GM20000 (cell line): Measurements from ENCODE around the gene CD40.

Experiments
- DNase-seq: peaks from one replicate; pipeline ENCODE4 v3.0.0; 2012; ENCODE audit warnings: low spot score
- CTCF ChIP-seq: IDR thresholded peaks from 2 replicates; pipeline ENCODE4 v1.5.1; 2012; ENCODE audit warnings: mild to moderate bottlenecking, control low read depth; ENCODE audit errors: extremely low read depth, missing control alignments

CD40 gene

DNA sequence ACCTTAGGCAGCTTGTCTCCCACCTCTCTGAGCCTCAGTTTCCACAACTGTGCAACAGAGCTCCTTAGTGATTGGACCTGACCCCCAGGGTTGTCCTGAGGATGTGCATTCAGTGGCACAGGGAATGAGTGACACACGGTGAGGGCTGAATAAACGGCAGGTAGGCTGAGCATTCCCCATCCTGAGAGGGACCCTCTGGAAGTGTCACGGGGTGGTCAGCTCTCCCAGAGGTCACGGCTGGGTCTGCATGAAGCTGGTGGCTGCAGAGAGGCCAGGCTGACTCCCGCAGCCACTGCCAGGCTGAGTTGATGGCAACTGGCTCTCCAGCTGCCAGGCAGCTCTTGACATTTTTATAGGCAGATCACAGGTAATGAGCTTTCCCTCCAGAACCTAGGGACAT, 42.5 kb downstream of the CD40 start:
- no peak for TF ChIP-seq CTCF
- DNase-seq: no peak

DNA sequence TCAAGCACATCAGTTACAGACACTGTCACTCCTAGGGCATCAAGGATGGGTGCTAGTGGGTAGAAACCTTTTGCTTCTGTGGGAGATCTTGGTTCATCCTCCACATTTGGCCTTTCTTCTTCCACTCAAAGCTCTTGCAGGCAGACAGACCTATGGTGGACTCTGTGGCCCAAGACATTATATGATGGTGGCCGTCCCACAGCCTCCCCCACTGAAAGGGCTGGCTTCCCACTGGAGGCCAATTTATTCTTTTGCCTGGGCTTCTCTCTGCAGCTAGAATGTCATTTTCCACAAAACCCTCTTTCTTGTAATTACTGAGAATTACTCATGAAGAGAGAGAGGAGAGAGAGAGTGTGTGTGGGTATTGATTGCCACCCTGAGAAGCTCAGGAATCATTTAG, 43.8 kb downstream of the CD40 start:
- DNase-seq: no peak
- TF ChIP-seq CTCF: no peak

DNA sequence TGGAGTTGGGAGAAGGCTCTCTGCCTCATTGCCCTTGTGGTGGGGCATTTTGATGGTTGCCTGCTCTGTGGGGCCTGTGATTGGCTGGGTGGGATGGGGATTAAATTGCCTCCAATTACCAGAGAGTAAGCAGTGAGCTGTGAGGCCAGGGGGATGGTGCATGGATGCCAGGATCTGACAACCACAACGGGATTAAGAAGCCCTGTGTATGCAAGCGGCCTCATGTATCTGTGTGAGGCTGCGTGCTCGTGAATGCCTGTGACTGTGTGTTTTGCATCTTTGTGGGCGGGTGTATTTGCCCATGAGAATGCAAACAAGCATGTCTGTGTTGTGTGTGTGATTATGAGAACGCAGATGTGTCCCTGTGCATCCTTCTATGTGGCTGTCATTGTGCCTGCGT, 46.1 kb downstream of the CD40 start:
- no peak for DNase-seq
- TF ChIP-seq CTCF: no peak

- no peak for DNase-seq
- TF ChIP-seq CTCF: no peak
These were observed 49.0 kb downstream of the CD40 start for GRCh38 chr20:46167080-46167479.

- DNase-seq: no peak
- no peak for TF ChIP-seq CTCF
These were observed 50.3 kb downstream of the CD40 start for GRCh38 chr20:46168438-46168837.

DNA sequence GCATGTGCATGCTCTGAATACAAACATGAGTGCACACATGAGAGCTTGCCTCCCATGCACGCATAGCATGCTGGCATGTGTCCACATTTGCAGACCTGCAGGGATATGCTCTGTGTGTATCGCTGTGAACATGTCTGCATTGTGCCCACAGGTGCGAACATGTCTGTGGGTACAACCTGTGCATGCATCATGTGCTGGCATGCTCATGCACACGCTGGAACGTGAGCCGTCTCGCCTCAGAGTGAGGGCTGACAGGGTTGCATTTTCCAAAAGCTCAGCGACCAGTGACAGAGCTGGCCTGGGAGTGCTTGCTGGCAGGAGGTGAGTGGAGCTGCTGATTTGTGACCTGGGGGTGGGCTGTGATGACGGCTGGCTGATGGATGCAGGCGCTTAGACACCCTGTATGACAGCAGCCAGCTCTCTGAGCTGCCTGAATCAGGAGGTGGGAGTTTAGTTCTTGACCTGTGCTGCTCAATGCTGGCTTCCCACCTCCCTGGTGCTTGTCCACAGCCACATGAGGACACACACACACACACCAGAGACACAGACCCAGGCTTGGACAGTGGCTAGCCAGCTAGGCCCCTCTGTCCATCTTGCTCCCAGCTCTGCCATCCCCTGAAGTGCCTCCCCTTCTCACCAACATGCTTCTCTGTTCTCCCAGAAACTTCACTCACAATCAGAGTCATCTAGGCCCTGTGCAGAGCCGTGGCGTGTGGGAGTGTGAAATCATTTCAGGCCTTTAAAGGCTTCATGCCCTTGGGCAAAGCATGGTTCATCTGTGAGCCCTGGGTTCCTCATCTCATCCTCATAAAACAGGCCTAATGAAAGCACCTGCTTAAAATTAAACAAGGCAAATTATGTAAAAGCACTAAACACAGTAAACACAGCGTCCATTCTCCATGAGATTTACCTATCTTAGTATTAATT, 51.4 kb downstream of the CD40 start:
- DNase-seq: no peak
- no peak for TF ChIP-seq CTCF

GRCh38 chr20:46171476-46171875, 53.4 kb downstream of the CD40 start:
- TF ChIP-seq CTCF: no peak
- no peak for DNase-seq
